HFFc6 (cell line): ENCODE data around the gene COX6B2. TPM values are rescaled to one million over a fixed set of nuclear protein-coding genes. Genes with fewer than 3 reads are reported as not detected.
A peak's percentile ranks its signal among the peaks of the same experiment; 100 is the strongest.
"Not testable (repeated sequence)": the region's sequence is repeated elsewhere in the genome, so short reads cannot be mapped to it uniquely, and the experiment has no call there.

ENCODE experiments used
- DNase-seq: peaks from one replicate; pipeline ENCODE4 v3.0.0-alpha.2; 2018
- H3K27ac Mint-ChIP-seq: 2 replicates; pipeline ENCODE4 v1.8.0; 2020; ENCODE audit warnings: mild to moderate bottlenecking, mixed read lengths
- H3K27me3 Mint-ChIP-seq: 2 replicates; pipeline ENCODE4 v1.8.0; 2021; ENCODE audit warnings: mild to moderate bottlenecking, moderate library complexity, mixed read lengths; ENCODE audit not compliant: insufficient read depth
- H3K36me3 Mint-ChIP-seq: 2 replicates; pipeline ENCODE4 v1.8.0; 2021; ENCODE audit warnings: low read depth, mixed read lengths
- H3K4me1 Mint-ChIP-seq: 2 replicates; pipeline ENCODE4 v1.8.0; 2020; ENCODE audit warnings: low read depth, mixed read lengths
- H3K4me3 Mint-ChIP-seq: 2 replicates; pipeline ENCODE4 v1.8.0; 2020; ENCODE audit warnings: mild to moderate bottlenecking, moderate library complexity, mixed read lengths
- H3K9me3 Mint-ChIP-seq: 2 replicates; pipeline ENCODE4 v1.8.0; 2020; ENCODE audit warnings: mild to moderate bottlenecking, mixed read lengths
- CTCF ChIP-seq: fragments of 200-600 bp; sonication (generic); IDR thresholded peaks from 2 replicates; pipeline ENCODE4 v1.5.0; 2021; ENCODE audit warnings: antibody characterized with exemption, mild to moderate bottlenecking
- long read RNA-seq: library from polyadenylated mRNA; unstranded; transcript quantifications from one replicate; pipeline ENCODE4 v2.0.0, GENCODE V29; 2019
- total RNA-seq, 6 experiments: library from RNA; stranded (reverse); fragmentation: NEBNext Ultra II Directional; extraction: Animal tissue kit (Norgen Biotek cat#: 25700); gene quantifications; 2 replicates in 1 of 6; 3 replicates in 5 of 6; pipeline ENCODE4 v1.2.3, GENCODE V29; 2021

COX6B2 gene
- not detected for total RNA-seq
- long read RNA-seq: 0 reads

GRCh38 chr19:55354698-55355212 is at the start of gene COX6B2:
Gene COX6B2, minus strand, starts transcription at chr19:55354719. Its CDS starts 198 bp downstream, at chr19:55354521.
- no peak for DNase-seq
- Mint-ChIP-seq H3K9me3 (no peaks in the 10 kb centered on the region), H3K36me3 (no peaks in the 10 kb centered on the region), H3K27me3 (peaks cover 18% of the 10 kb centered on the region), H3K4me1 (no peaks in the 10 kb centered on the region), H3K27ac (no peak within 1 kb of the TSS), H3K4me3 (peak within 1 kb of the TSS; percentile 55)
- no peak for TF ChIP-seq CTCF

GRCh38 chr19:55402509-55402908 is 48.0 kb upstream of the COX6B2 start:
- Mint-ChIP-seq H3K4me3 (peak overlapping the region; percentile 24), H3K36me3 (peaks cover 49% of the 10 kb centered on the region), H3K27ac (peak overlapping the region; percentile 40; the same call in 1 of the 2 replicates), H3K4me1 (peaks cover 28% of the 10 kb centered on the region), H3K9me3 (peaks cover under 1% of the 10 kb centered on the region; the same call in 1 of the 2 replicates), H3K27me3 (peaks cover 11% of the 10 kb centered on the region)
- no peak for DNase-seq
- TF ChIP-seq CTCF: no peak

GRCh38 chr19:55401390-55401789 is 46.9 kb upstream of the COX6B2 start:
- H3K27ac Mint-ChIP-seq, H3K4me3 Mint-ChIP-seq, DNase-seq, H3K9me3 Mint-ChIP-seq, H3K27me3 Mint-ChIP-seq: not testable (repeated sequence)
- Mint-ChIP-seq H3K36me3 (peaks cover 43% of the 10 kb centered on the region), H3K4me1 (peaks cover 23% of the 10 kb centered on the region)

- peaks cover 14% of the 10 kb centered on the region for H3K4me1 Mint-ChIP-seq
- peaks cover 1% of the 10 kb centered on the region; the same call in 1 of the 2 replicates for H3K27me3 Mint-ChIP-seq
- H3K4me3 Mint-ChIP-seq: no peak overlapping the region; the same call in 1 of the 2 replicates
- DNase-seq: no peak
- H3K36me3 Mint-ChIP-seq: peaks cover 34% of the 10 kb centered on the region
- peak overlapping the region; percentile 31 for H3K27ac Mint-ChIP-seq
- H3K9me3 Mint-ChIP-seq: no peaks in the 10 kb centered on the region
- TF ChIP-seq CTCF: no peak
Observed at GRCh38 chr19:55400281-55401087, 46.0 kb upstream of the COX6B2 start.

- H3K36me3 Mint-ChIP-seq: peaks cover 26% of the 10 kb centered on the region; the same call in 1 of the 2 replicates
- TF ChIP-seq CTCF: no peak
- no peaks in the 10 kb centered on the region for H3K9me3 Mint-ChIP-seq
- H3K4me3 Mint-ChIP-seq: no peak overlapping the region
- peaks cover 6% of the 10 kb centered on the region; the same call in 1 of the 2 replicates for H3K4me1 Mint-ChIP-seq
- H3K27ac Mint-ChIP-seq: peak overlapping the region; percentile 12; the same call in 1 of the 2 replicates
- no peak for DNase-seq
- H3K27me3 Mint-ChIP-seq: no peaks in the 10 kb centered on the region; the same call in 1 of the 2 replicates
Observed at GRCh38 chr19:55398200-55398925, 43.8 kb upstream of the COX6B2 start.
